Mesodermal cell (in vitro differentiated cells): ENCODE data around the gene TEX11.
"Not testable (repeated sequence)": the region's sequence is repeated elsewhere in the genome, so short reads cannot be mapped to it uniquely, and the experiment has no call there.

Experiments used
- H3K27ac ChIP-seq: 2 replicates; pipeline ENCODE4 v1.7.0; 2013; ENCODE audit warnings: mild to moderate bottlenecking, low read depth, low read length, moderate library complexity; ENCODE audit not compliant: severe bottlenecking
- H3K36me3 ChIP-seq: 2 replicates; pipeline ENCODE4 v1.7.1; 2013; ENCODE audit warnings: mild to moderate bottlenecking, low read length, moderate library complexity; ENCODE audit not compliant: control insufficient read depth, insufficient read depth
- H3K4me1 ChIP-seq: one replicate; pipeline ENCODE4 v1.7.1; 2013; ENCODE audit warnings: mild to moderate bottlenecking, low read length; ENCODE audit not compliant: insufficient read depth, control insufficient read depth, poor library complexity, severe bottlenecking
- H3K4me3 ChIP-seq: 2 replicates; pipeline ENCODE4 v1.7.0; 2013; ENCODE audit warnings: low read length, control low read depth, mild to moderate bottlenecking; ENCODE audit not compliant: insufficient read depth, poor library complexity, severe bottlenecking; ENCODE audit errors: extremely low read depth
- H3K9me3 ChIP-seq: 2 replicates; pipeline ENCODE4 v1.7.1; 2013; ENCODE audit warnings: mild to moderate bottlenecking, low read length, moderate library complexity; ENCODE audit not compliant: control insufficient read depth
- WGBS, 2 experiments: methylation state at CpG; one replicate each; pipeline ENCODE4 v1.1.5; 2013; ENCODE audit warnings: missing lambda C conversion rate in 2 of 2; ENCODE audit not compliant: insufficient coverage in 2 of 2; 5-methylcytosine and 5-hydroxymethylcytosine counted together

TEX11 gene

DNA sequence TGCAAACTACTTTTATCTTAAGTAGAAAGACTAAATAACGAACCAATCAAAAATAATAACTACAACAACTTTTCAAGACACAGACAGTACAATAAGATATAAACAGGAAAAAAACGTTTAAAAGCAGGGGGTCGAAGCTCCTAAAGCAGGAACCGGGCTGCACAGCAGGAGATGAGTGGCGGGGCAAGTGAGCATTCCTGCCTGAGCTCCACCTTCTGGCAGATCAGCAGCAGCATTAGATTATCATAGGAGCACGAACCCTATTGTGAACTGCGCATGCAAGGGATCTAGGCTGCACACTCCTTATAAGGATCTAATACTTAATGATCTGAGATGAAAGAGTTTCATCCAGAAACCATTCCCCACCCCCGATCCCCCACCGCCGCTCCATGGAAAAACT is 146.2 kb downstream of the TEX11 start:
- Histone ChIP-seq H3K36me3 (no peaks in the 10 kb centered on the region), H3K9me3 (no peaks in the 10 kb centered on the region), H3K27ac (no peak overlapping the region), H3K4me3 (no peak overlapping the region), H3K4me1 (no peaks in the 10 kb centered on the region)
- 22% methylated on average over 4 of the region's 10 CpGs; no CpG with 5 or more reads in 1 of the 2 experiments for WGBS, 2 experiments

GRCh38 chrX:70755850-70756249 is 152.7 kb downstream of the TEX11 start:
- no peaks in the 10 kb centered on the region for H3K36me3 ChIP-seq
- no peak overlapping the region for H3K4me3 ChIP-seq
- no peak overlapping the region for H3K27ac ChIP-seq
- 40 to 59% methylated on average over 1 to 11 of the region's 12 CpGs for WGBS, 2 experiments
- H3K4me1 ChIP-seq: no peaks in the 10 kb centered on the region
- no peaks in the 10 kb centered on the region for H3K9me3 ChIP-seq

- WGBS, 2 experiments: no CpG with 5 or more reads among the region's 2 CpGs
- Histone ChIP-seq H3K36me3 (no peaks in the 10 kb centered on the region), H3K27ac (no peak overlapping the region), H3K4me1 (no peaks in the 10 kb centered on the region), H3K9me3 (no peaks in the 10 kb centered on the region), H3K4me3 (no peak overlapping the region)
Observed at GRCh38 chrX:70754169-70754848, 154.2 kb downstream of the TEX11 start.

GRCh38 chrX:70733774-70734173 is 174.7 kb downstream of the TEX11 start:
- not testable (repeated sequence) for H3K4me3 ChIP-seq, H3K4me1 ChIP-seq, H3K36me3 ChIP-seq, H3K27ac ChIP-seq, H3K9me3 ChIP-seq
- no CpG with 5 or more reads among the region's 5 CpGs for WGBS, 2 experiments

DNA sequence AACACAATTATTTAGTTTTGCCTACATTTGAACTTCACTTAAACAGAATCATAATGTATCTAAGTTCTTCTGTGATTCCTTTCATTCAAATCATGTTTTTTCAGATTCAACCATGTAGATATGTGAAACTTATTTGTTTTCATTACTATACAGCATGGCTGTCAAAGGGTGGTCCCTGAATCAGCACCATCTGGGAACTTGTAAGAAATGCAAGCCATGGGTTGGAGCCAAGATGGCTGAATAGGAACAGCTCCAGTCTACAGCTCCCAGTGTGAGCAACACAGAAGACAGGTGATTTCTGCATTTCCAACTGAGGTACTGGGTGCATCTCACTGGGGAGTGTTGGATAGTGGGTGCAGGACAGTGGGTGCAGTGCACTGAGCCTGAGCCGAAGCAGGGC is 180.6 kb downstream of the TEX11 start:
- not testable (repeated sequence) for H3K4me1 ChIP-seq, H3K27ac ChIP-seq, H3K9me3 ChIP-seq, H3K36me3 ChIP-seq, H3K4me3 ChIP-seq
- WGBS, 2 experiments: 100% methylated on average over 1 of the region's 1 CpG; no CpG with 5 or more reads in 1 of the 2 experiments

- WGBS, 2 experiments: no CpG with 5 or more reads among the region's 2 CpGs
Observed at GRCh38 chrX:70720721-70721120, 187.8 kb downstream of the TEX11 start.

GRCh38 chrX:70711336-70711735 is 197.2 kb downstream of the TEX11 start:
- not testable (repeated sequence) for H3K9me3 ChIP-seq, H3K4me3 ChIP-seq, H3K4me1 ChIP-seq, H3K27ac ChIP-seq, H3K36me3 ChIP-seq
- WGBS, 2 experiments: 60% methylated on average over 1 of the region's 3 CpGs; no CpG with 5 or more reads in 1 of the 2 experiments

More at GRCh38 chrX:70720721-70721120, 187.8 kb downstream of the TEX11 start:
- Histone ChIP-seq H3K4me3 (no peak overlapping the region), H3K27ac (no peak overlapping the region), H3K9me3 (no peaks in the 10 kb centered on the region), H3K4me1 (no peaks in the 10 kb centered on the region), H3K36me3 (no peaks in the 10 kb centered on the region)

DNA sequence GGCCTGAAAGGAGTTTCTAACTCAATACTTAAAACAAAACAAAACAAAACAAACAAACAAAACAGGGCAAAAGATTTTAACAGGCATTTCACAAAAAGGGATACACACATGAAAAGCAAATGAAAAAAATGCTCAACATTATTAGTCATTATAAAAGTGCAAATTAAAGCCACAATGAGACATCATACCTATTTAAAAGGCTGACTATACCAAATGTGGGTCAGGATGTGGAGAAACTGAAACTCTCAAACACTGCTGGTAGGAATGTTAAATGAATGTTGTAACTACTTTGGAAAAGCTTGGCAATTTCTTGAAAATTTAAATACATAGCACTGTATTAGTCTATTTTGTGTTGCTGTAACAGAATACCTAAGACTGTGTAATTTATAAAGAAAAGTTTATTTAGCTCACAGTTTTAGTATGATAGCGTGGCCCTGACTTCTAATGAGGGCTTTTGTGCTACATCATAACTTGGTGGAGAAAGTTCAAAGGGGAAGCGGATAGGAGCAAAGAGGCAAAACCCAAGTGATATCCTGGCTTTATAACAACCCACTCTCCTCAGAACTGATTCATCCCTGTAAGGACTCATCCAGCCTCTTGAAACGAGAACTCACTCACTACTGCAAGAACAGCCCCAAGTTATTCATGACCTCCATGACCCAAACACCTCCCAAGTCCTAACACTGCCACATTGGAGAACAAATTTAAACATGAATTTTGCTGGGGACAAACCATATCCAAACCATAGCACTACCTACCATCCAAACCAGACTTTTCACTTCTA is 214.0 kb downstream of the TEX11 start:
- H3K9me3 ChIP-seq: no peaks in the 10 kb centered on the region
- H3K4me3 ChIP-seq: no peak overlapping the region
- no peak overlapping the region for H3K27ac ChIP-seq
- no peaks in the 10 kb centered on the region for H3K4me1 ChIP-seq
- no CpG with 5 or more reads among the region's 3 CpGs for WGBS, 2 experiments
- no peaks in the 10 kb centered on the region for H3K36me3 ChIP-seq

- H3K4me3 ChIP-seq, H3K4me1 ChIP-seq: not testable (repeated sequence)
- no CpG with 5 or more reads among the region's 33 CpGs for WGBS, 2 experiments
Observed at GRCh38 chrX:70679455-70679854, 229.1 kb downstream of the TEX11 start.

DNA sequence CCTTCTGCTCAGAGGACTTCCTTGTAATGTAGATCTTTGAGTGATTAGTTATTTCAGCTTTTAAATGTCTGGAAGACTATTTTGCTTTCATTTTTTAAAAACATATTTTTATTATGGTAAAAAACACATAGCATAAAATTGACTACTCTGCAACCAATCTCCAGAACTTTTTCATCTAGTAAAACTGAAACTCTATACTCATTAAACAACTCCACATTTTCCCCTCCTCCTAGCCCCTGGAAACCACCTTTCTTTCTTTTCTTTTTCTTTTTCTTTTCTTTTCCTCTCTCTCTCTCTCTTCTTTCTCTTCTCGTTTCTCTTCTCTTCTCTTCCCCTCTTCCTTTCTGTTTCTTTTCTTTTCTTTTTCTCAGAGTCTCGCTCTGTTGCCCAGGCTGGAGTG is 233.2 kb downstream of the TEX11 start:
- H3K4me1 ChIP-seq: no peaks in the 10 kb centered on the region
- no peaks in the 10 kb centered on the region for H3K36me3 ChIP-seq
- no peaks in the 10 kb centered on the region for H3K9me3 ChIP-seq
- H3K4me3 ChIP-seq: no peak overlapping the region
- no peak overlapping the region for H3K27ac ChIP-seq
- WGBS, 2 experiments: 75 to 85% methylated on average over 1 to 2 of the region's 2 CpGs

More at GRCh38 chrX:70679455-70679854, 229.1 kb downstream of the TEX11 start:
- H3K36me3 ChIP-seq, H3K9me3 ChIP-seq, H3K27ac ChIP-seq: not testable (repeated sequence)

DNA sequence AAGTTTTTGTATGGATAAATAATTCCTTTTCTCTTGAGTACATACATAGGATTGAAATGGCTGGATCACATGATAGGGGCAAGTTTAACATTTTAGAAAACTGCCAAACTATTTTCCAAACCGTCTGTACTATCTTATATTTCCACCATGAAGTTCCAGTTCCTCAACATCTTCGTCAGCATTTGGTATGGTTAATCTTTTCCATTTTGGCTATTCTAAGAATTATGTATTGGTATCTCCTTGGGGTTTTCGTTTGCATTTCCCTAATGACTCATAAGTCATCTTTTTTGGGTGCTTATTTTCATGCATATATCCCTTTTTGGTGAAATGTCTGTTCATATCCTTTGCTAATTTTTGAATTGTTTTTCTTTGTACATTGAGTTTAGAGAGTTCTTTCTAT is 236.2 kb downstream of the TEX11 start:
- H3K4me3 ChIP-seq: no peak overlapping the region
- H3K4me1 ChIP-seq: no peaks in the 10 kb centered on the region
- no CpG with 5 or more reads among the region's 3 CpGs for WGBS, 2 experiments
- no peak overlapping the region for H3K27ac ChIP-seq
- no peaks in the 10 kb centered on the region for H3K36me3 ChIP-seq
- H3K9me3 ChIP-seq: no peaks in the 10 kb centered on the region
